NCI-H1694 (cell line): Measurements from ENCODE around the gene CARMIL1.

Experiments
- DNase-seq: peaks from one replicate; lab custom pipeline; 2025; lab: John Stamatoyannopoulos, UW

The CARMIL1 gene

DNA sequence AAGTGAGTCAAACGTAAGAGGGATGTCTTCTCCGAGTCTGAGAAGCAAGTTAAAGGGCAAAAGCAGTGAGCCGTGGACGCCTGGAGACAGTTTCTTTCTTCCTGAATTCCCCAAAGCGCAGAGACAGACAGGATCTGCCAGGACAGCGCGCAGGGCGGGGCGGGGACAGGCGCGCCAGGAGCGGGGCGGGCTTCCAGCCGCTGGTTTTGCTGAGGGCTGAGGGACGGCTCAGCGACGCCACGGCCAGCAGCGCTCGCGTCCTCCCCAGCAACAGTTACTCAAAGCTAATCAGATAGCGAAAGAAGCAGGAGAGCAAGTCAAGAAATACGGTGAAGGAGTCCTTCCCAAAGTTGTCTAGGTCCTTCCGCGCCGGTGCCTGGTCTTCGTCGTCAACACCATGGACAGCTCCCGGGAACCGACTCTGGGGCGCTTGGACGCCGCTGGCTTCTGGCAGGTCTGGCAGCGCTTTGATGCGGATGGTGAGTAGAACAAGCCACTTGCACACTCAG lies 372.9 kb downstream of the CARMIL1 start, which contains the start of gene SCGN:
SCGN (plus strand) TSS at position 209 of the 509 bp plus-strand sequence; CDS start at position 398, 189 bp downstream.
- DNase-seq = peak; percentile 1

DNA sequence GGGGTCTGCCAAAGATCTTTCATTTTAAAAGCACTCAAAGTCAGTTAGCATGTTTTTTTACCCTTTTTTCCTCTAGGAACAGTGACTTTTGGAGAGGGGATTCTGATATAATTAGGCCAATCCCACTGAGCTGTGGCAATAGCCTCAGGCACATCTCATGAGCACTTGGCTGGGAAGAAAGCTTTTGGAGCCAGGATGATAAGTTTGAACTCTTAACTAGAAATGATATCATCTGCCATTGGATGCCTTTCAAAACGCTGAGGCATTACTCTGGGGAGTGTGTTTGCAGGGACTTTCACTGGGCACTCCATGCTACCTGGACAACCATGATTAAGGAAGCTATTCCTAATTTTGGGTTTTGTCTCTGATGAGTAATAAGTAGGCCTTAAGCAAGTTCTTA lies 376.5 kb downstream of the CARMIL1 start:
- no peak for DNase-seq

DNA sequence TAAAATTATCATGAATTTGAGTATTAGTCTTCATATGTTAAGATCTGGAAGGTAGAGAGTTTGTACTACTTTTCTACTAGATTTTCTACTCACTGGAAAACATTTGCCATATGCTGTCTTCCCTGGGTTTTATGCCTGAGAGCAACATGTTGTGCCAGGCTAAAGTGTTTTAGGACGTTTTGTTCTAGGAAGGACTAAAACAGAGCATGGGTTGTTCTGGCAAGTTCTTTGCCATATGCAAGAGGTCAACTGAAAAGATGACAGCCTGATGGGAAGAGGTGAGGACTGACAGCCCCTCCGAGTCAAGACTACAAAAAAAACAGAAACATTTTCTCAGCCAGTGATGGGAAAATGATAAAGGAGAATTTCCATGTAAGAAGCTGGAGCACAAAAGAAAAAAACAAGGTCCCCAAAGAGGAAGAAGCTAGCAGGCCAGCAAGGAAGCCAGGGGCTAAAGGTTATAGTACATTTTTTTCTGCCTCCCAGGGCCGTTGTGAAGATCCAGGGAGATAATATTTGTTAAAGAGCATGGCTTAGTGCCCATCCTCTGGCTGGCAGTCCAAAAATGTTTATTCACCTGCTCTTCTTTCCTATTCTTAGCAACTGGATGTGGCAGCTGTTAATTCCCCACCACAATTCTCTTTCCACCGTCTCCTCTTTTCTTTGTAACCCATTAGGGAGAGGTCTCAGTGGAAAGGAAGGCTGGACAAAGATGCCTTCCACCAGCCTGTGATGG lies 380.6 kb downstream of the CARMIL1 start:
- DNase-seq = no peak

DNA sequence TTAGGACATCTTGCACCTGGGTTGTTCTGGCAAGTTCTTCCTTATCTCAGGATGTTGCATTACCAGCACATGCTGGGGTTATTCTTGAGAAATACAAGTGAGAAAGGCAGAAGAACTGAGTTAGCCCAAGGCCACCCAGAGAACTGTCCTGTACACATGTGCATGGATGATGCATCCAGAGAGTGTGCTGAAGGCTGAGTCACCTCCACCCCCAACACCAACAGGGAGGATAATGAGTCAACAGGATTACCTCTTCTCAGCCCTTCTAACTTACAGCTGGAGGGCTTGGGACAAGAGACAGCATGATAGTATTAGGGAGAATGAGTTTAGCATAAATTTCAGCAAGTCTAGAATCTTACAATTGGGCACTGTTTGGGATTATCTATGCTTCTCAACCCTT lies 381.3 kb downstream of the CARMIL1 start:
- DNase-seq = no peak

DNA sequence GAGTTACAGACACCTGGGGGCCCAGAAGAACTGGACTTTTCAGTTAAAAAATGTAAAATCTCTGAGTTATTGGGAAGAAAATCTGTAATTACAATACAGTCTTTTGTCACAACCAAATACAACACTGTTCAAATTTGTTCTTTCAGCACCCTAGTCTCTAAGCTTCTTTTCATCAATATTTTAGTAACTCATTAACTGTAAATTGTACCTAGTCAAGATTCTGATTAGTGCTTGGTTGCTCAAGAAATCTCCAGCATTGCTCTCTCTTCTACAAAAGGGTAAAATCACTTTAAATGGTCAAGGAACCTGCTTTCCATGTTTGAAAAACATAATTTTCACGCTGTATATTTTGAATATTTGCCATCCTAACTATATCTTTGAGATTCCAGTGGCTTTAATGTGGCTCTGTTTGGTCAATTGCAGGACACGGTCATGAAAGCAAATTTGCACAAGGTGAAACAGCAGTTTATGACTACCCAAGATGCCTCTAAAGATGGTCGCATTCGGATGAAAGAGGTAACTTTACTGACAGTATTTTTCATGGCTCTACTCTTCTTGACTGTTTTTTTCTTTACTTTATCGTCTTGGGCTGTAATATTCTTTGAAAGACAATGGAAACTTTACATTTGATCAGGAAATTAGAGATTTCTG lies 382.1 kb downstream of the CARMIL1 start:
- DNase-seq = no peak

DNA sequence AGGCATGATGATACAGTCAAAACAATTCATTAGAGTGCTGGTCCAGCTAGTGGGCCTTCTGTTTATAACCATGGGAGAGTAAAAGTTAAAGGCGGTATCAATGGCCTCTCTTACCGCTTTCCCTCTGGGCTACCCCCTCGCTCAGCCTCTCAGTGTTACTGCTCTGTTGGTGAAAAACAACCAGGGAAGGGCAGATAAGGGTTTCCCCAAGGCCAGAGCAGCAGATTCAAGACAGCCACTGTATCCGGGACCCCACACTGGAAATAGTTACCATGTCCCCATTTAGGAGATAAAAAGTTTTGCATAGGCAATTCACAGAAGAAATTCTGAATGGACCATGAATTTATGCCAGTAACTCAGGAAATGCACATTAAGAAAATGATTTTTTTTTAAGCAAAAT lies 386.3 kb downstream of the CARMIL1 start:
- DNase-seq = no peak

DNA sequence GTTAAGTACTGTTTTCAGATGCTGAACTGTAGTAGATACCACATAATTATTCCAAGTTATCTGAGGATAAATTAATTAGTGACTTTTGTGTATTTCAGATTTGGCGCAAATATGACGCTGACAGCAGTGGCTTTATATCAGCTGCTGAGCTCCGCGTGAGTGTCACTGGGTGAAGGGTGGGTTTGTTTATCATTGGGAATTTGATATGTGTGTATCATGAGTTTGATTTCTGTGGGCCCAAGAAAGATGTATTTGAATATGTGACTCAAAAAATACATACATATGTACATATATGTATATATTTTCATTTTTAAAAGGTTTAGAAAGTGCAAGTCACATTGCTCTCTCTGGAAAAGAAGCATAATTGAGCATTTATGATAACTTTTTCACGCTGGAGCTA lies 390.2 kb downstream of the CARMIL1 start:
- DNase-seq = no peak
